Lower leg skin (tissue), 4 donors: ENCODE measurements around the gene PERP. TPM values are rescaled to one million over a fixed set of nuclear protein-coding genes. Genes with fewer than 3 reads are reported as not detected.

ENCODE experiments used
- DNase-seq, 2 donors: peaks; one replicate each; pipeline ENCODE4 v3.0.0-alpha.2; 2019; ENCODE audit warnings: low spot score in 2 of 2
- H3K4me3 ChIP-seq: fragments of 200-600 bp; sonication (generic); 2 replicates; pipeline ENCODE4 v1.5.1; 2017; ENCODE audit warnings: mild to moderate bottlenecking, low read depth; ENCODE audit not compliant: poor library complexity, severe bottlenecking
- CTCF ChIP-seq, 3 donors: fragments of 450-650 bp; IDR thresholded peaks; one replicate each; pipeline ENCODE4 v1.5.1; 2016; ENCODE audit warnings: antibody characterized with exemption in 3 of 3, mild to moderate bottlenecking in 3 of 3, moderate library complexity in 2 of 3
- POLR2A ChIP-seq, 2 donors: fragments of 450-650 bp; IDR thresholded peaks; one replicate each; pipeline ENCODE4 v1.6.1; 2016 to 2017; ENCODE audit warnings: antibody characterized with exemption in 2 of 2, mild to moderate bottlenecking in 1 of 2, moderate library complexity in 1 of 2
- WGBS, 2 donors: methylation state at CpG; one replicate each; pipeline ENCODE4 v1.1.5; 2018; 5-methylcytosine and 5-hydroxymethylcytosine counted together
- intact Hi-C: fragments of 100-400 bp; cut with DNase I; formaldehyde crosslinking; loops from one replicate; pipeline ENCODE4 v1.15.0; 2023; ENCODE audit warnings: low total_unique reads
- total RNA-seq, 4 donors: library from RNA; depleted of rRNA; stranded (reverse); fragments of >200 nt; gene quantifications; one replicate each; pipeline ENCODE4 v1.1.0, GENCODE V29; 2016

PERP gene
- total RNA-seq, 4 donors from 2014 or later, result 1,452 to 1,932 (median 1,836) TPM

DNA sequence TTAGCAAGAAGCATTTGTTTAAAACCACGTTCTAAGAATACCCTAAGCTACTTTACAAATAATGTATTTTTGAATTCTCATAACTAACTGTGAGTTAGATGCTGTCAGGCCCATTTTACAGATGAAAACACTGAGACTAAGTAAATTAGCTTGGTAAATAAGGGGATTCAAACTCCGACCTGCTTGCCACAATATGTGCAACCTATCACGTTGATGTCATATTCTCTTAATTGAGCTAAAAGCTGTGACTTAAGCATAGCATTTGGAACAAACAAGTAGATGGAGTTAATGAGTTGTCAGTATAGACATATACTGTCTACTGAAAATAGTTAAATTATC is 9.4 kb upstream of the PERP start:
- DNase-seq, result no peak
- intact Hi-C loops, result loop anchor here (10.0 kb wide), 1 partner anchor 168 kb away; no protein-coding TSS in a partner anchor

DNA sequence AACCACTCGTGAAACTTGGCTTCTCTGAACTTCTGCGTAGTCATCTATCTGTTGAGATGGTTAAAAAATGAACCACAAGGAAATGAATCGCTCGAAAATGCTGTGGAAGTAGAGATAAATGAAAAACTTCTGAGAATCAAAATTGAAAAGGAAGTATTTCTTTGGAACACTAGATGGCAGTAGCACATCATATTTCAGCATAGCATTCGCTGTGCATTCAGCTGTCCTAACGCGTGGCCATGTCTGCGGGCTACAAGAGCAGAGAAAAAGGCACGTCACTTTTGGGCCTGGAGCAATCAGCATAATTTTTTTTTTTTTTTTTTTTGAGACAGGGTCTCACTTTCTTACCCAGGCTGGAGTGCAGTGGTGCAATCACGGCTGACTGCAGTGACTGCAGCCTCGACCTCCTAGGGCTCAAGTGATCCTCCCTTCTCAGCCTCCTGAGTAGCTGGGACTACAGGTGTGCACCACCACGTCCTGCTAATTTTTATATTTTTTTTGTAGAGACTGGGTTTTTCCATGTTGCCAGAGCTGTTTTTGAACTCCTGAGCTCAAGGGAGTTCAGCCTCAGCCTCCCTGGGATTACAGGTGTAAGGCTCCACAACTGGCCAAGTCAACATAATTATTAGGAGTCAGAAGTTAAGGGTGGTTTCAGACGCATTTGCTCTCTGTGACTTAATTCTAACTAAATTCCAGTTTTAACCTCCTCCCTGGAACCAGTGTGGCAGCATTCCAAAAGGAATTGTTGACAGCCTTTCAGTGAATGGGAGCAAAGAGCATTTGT is 8.8 kb upstream of the PERP start:
- no peak for DNase-seq
- no peak overlapping the region for H3K4me3 ChIP-seq
- intact Hi-C loops, result loop anchor here (10.0 kb wide), 1 partner anchor 169 kb away; no protein-coding TSS in a partner anchor
- 18 to 19% methylated on average over 13 of the region's 13 CpGs for WGBS, 2 donors
- TF ChIP-seq CTCF (IDR thresholded peaks at IDR 0.05), result peak in 1 of 3 donors; percentile 25
- TF ChIP-seq POLR2A (IDR thresholded peaks at IDR 0.05), result no peak

More for the DNA sequence above, 9.4 kb upstream of the PERP start:
- no peak overlapping the region for H3K4me3 ChIP-seq
- TF ChIP-seq CTCF (IDR thresholded peaks at IDR 0.05) (no peak), POLR2A (IDR thresholded peaks at IDR 0.05) (no peak)
- WGBS, 2 donors, result 67 to 68% methylated on average over 3 of the region's 3 CpGs

DNA sequence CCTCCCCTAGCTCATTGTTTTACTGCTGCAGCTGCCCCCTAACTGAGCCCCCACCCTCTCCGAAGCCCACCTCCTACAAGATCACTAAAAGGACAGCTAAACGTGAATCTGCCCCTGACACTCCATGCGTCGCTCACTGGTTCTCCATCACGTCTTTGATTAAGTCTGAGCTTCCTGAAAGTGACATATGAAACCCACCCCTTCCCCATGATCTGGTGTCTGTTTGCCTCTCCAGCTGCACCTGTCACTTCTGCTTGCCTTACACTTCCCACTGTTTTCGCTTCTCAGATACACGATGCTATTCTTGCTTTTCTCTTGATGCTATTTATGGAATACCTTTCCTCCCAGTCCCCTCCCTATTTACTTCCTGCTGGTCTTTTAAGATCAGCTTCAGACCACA is 8.0 kb upstream of the PERP start:
- H3K4me3 ChIP-seq, result no peak overlapping the region
- intact Hi-C loops, result loop anchor here (10.0 kb wide), 1 partner anchor 170 kb away; no protein-coding TSS in a partner anchor
- DNase-seq, result no peak
- WGBS, 2 donors, result 57 to 61% methylated on average over 7 of the region's 7 CpGs
- TF ChIP-seq CTCF (IDR thresholded peaks at IDR 0.05), result no peak
- no peak for TF ChIP-seq POLR2A (IDR thresholded peaks at IDR 0.05)

DNA sequence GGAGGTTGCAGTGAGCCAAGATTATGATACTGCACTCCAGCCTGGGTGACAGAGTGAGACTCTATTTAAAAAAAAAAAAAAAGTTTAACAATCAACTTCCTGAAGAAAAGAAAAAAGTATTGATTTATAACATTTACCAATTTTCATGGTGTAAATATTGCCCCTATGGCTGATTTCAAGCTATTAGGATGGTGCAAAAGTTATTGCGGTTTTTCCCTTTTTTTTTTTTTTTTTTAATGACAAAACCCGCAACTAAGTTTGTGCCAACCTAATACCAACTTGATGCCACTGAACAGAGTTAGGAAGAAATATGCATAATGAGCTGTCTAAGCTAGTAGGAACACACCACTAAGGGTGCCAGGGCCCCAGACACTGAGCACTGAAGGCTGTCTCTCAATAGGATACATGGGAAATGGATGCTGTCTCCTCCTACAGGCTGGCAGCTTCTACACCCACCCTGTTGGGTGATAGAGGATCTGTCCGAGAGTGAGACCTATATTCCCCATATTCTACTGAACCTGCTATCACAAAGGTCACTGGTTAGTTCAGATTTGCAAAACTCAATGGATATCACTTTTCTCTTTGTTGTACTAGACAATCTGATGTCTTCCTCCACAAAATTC is 6.5 kb upstream of the PERP start:
- no peak overlapping the region for H3K4me3 ChIP-seq
- intact Hi-C loops, result loop anchor here (10.0 kb wide), 1 partner anchor 171 kb away; no protein-coding TSS in a partner anchor
- no peak for DNase-seq
- TF ChIP-seq CTCF (IDR thresholded peaks at IDR 0.05), result no peak
- no peak for TF ChIP-seq POLR2A (IDR thresholded peaks at IDR 0.05)
- 56 to 82% methylated on average over 3 of the region's 3 CpGs for WGBS, 2 donors

DNA sequence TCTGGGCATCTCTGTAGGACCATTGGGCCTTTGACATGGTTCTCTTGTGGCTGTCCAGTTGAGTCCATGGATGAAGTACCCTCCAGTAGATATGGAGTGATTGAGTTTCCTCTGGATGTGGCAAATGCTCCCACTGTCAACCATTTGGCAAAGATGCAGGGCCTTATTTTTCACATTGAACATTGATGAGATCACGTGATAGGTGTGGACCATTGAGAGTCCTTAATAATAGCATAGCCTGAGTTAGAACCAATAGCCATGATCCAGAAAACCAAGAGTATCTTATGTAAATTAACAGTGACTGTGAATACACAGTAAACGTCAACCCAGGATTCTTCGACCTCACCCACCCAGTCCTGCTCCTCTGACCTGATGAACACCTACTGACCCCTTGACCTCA is 3.0 kb upstream of the PERP start:
- TF ChIP-seq POLR2A (IDR thresholded peaks at IDR 0.05) (no peak), CTCF (IDR thresholded peaks at IDR 0.05) (no peak)
- 71 to 80% methylated on average over 3 of the region's 3 CpGs for whole genome bisulfite sequencing, 2 donors
- no peak overlapping the region for H3K4me3 ChIP-seq

More for the DNA sequence above, 3.0 kb upstream of the PERP start:
- intact Hi-C loops, result loop anchor here (10.0 kb wide), 1 partner anchor 175 kb away; no protein-coding TSS in a partner anchor
- DNase-seq, result no peak
